ENCODE results near the gene RELN. TPM values are rescaled to one million over a fixed set of nuclear protein-coding genes. Genes with fewer than 3 reads are reported as not detected.

RELN gene
- polyA plus RNA-seq, 1 donor (not counting 4 experiments of a cell fraction or from before 2014, with no cell fraction given) = not detected

- H4K20me1 ChIP-seq (ENCODE audit: control insufficient read depth, extremely low read depth, insufficient read depth, low read length) = no peaks in the 10 kb centered on the region
- H3K79me2 ChIP-seq (ENCODE audit: control insufficient read depth, insufficient read depth, low read length) = no peaks in the 10 kb centered on the region
- DNase-seq (ENCODE audit: low read depth, low spot score) (no peak), FAIRE-seq (no peak)
- H3K4me3 ChIP-seq (ENCODE audit: control insufficient read depth in 2 of 3, extremely low read depth in 1 of 3, insufficient read depth in 2 of 3, low read depth in 1 of 3, low read length in 3 of 3) = no peak overlapping the region
- H3K36me3 ChIP-seq (ENCODE audit: control insufficient read depth in 2 of 2, extremely low read depth in 1 of 2, insufficient read depth in 2 of 2, low read length in 2 of 2) = no peaks in the 10 kb centered on the region
- H3K9me3 ChIP-seq (ENCODE audit: control insufficient read depth, low read depth, low read length) = no peaks in the 10 kb centered on the region
- H2AFZ ChIP-seq (ENCODE audit: control insufficient read depth, low read length) = no peak overlapping the region
- no peaks in the 10 kb centered on the region for H3K9me1 ChIP-seq (ENCODE audit: control insufficient read depth, extremely low read depth, insufficient read depth, low read length)
- H3K9ac ChIP-seq (ENCODE audit: control insufficient read depth, extremely low read depth, insufficient read depth, low read length) = no peak overlapping the region
- TF ChIP-seq CTCF (optimal IDR thresholded peaks at IDR 0.05 in 1 of 3, IDR thresholded peaks at IDR 0.05 in 1 of 3, conservative IDR thresholded peaks at IDR 0.05 in 1 of 3; ENCODE audit: extremely low read depth in 1 of 3, insufficient read depth in 2 of 3, low read length in 3 of 3) (no peak), EZH2 (IDR thresholded peaks at IDR 0.05; ENCODE audit: low read length) (no peak)
- H3K27me3 ChIP-seq (ENCODE audit: control insufficient read depth, extremely low read depth, insufficient read depth, low read length) = no peaks in the 10 kb centered on the region
- no peak overlapping the region for H3K4me2 ChIP-seq (ENCODE audit: control insufficient read depth, extremely low read depth, insufficient read depth, low read depth, low read length)
- no peaks in the 10 kb centered on the region for H3K4me1 ChIP-seq (ENCODE audit: control insufficient read depth, extremely low read depth, insufficient read depth, low read length)
- dilution Hi-C loops (cut with MboI; ENCODE audit: extremely low pct_ligation_motif_present, low sequenced_read_pairs) = no loop called here
- no peak overlapping the region for H3K27ac ChIP-seq (ENCODE audit: control insufficient read depth, insufficient read depth, low read length)
Measured at GRCh38 chr7:103843689-103844480, 145.6 kb downstream of the RELN start.

- dilution Hi-C loops (cut with MboI; ENCODE audit: extremely low pct_ligation_motif_present, low sequenced_read_pairs) = no loop called here
- Histone ChIP-seq H3K4me3 (ENCODE audit: control insufficient read depth in 2 of 3, extremely low read depth in 1 of 3, insufficient read depth in 2 of 3, low read depth in 1 of 3, low read length in 3 of 3) (no peak overlapping the region), H4K20me1 (ENCODE audit: control insufficient read depth, extremely low read depth, insufficient read depth, low read length) (no peaks in the 10 kb centered on the region), H3K36me3 (ENCODE audit: control insufficient read depth in 2 of 2, extremely low read depth in 1 of 2, insufficient read depth in 2 of 2, low read length in 2 of 2) (no peaks in the 10 kb centered on the region), H2AFZ (ENCODE audit: control insufficient read depth, low read length) (no peak overlapping the region), H3K4me2 (ENCODE audit: control insufficient read depth, extremely low read depth, insufficient read depth, low read depth, low read length) (no peak overlapping the region), H3K27me3 (ENCODE audit: control insufficient read depth, extremely low read depth, insufficient read depth, low read length) (no peaks in the 10 kb centered on the region), H3K9ac (ENCODE audit: control insufficient read depth, extremely low read depth, insufficient read depth, low read length) (no peak overlapping the region), H3K9me1 (ENCODE audit: control insufficient read depth, extremely low read depth, insufficient read depth, low read length) (no peaks in the 10 kb centered on the region), H3K4me1 (ENCODE audit: control insufficient read depth, extremely low read depth, insufficient read depth, low read length) (no peaks in the 10 kb centered on the region), H3K27ac (ENCODE audit: control insufficient read depth, insufficient read depth, low read length) (no peak overlapping the region), H3K9me3 (ENCODE audit: control insufficient read depth, low read depth, low read length) (no peaks in the 10 kb centered on the region), H3K79me2 (ENCODE audit: control insufficient read depth, insufficient read depth, low read length) (no peaks in the 10 kb centered on the region)
- FAIRE-seq = no peak
- no peak for DNase-seq (ENCODE audit: low read depth, low spot score)
- TF ChIP-seq CTCF (optimal IDR thresholded peaks at IDR 0.05 in 1 of 3, IDR thresholded peaks at IDR 0.05 in 1 of 3, conservative IDR thresholded peaks at IDR 0.05 in 1 of 3; ENCODE audit: extremely low read depth in 1 of 3, insufficient read depth in 2 of 3, low read length in 3 of 3) = no peak
- no peak for TF ChIP-seq EZH2 (IDR thresholded peaks at IDR 0.05; ENCODE audit: low read length)
Measured at GRCh38 chr7:103833401-103833800, 156.1 kb downstream of the RELN start.

Measured in keratinocyte (primary cell).